ENCODE data around the gene TMEM109.

GRCh38 chr11:60887556-60887955, 26.4 kb upstream of the TMEM109 start:
- no peak for TF ChIP-seq POLR2A (IDR thresholded peaks at IDR 0.05)
- no peak for TF ChIP-seq POLR2AphosphoS5 (IDR thresholded peaks at IDR 0.05)
- TF ChIP-seq, protein P1, sequence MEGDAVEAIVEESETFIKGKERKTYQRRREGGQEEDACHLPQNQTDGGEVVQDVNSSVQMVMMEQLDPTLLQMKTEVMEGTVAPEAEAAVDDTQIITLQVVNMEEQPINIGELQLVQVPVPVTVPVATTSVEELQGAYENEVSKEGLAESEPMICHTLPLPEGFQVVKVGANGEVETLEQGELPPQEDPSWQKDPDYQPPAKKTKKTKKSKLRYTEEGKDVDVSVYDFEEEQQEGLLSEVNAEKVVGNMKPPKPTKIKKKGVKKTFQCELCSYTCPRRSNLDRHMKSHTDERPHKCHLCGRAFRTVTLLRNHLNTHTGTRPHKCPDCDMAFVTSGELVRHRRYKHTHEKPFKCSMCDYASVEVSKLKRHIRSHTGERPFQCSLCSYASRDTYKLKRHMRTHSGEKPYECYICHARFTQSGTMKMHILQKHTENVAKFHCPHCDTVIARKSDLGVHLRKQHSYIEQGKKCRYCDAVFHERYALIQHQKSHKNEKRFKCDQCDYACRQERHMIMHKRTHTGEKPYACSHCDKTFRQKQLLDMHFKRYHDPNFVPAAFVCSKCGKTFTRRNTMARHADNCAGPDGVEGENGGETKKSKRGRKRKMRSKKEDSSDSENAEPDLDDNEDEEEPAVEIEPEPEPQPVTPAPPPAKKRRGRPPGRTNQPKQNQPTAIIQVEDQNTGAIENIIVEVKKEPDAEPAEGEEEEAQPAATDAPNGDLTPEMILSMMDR (IDR thresholded peaks at IDR 0.05), result peak; percentile 12 to 59 (median 56)
